ENCODE measurements around the gene IHH. TPM values are rescaled to one million over a fixed set of nuclear protein-coding genes. Genes with fewer than 3 reads are reported as not detected.

Gene IHH
- total RNA-seq, 1 experiment from 2014 or later: 0.07 TPM

GRCh38 chr2:219062081-219062480 is 1.4 kb upstream of the IHH start:
- POLR2A ChIA-PET (ENCODE audit: unreplicated experiment): interaction anchor here (0.6 kb wide), 1 partner anchor 80 kb away, joined by 4 read pairs; no protein-coding TSS in a partner anchor
- ATAC-seq: no peak

GRCh38 chr2:219059725-219060682 is 717 bp downstream of the IHH start:
- Histone ChIP-seq H3K27ac (ENCODE audit: low read length) (no peak overlapping the region), H3K9me3 (ENCODE audit: low read length) (no peaks in the 10 kb centered on the region), H3K9me2 (replicated peaks; ENCODE audit: low read length) (no peaks in the 10 kb centered on the region), H3K4me2 (ENCODE audit: low read length) (peak overlapping the region; percentile 75), H3K4me1 (ENCODE audit: insufficient read depth, low read length) (peaks cover 22% of the 10 kb centered on the region), H2AFZ (ENCODE audit: low read length) (peak overlapping the region; percentile 46; the same call in 1 of the 2 replicates), H3F3A (ENCODE audit: low read length, unreplicated experiment) (no peaks in the 10 kb centered on the region), H3K27me3 (ENCODE audit: low read length) (peaks cover 46% of the 10 kb centered on the region), H3K79me2 (ENCODE audit: low read length) (no peaks in the 10 kb centered on the region), H3K9ac (ENCODE audit: low read length) (no peak overlapping the region), H3K36me3 (ENCODE audit: low read depth, low read length) (no peaks in the 10 kb centered on the region), H3K4me3 (ENCODE audit: low read length) (peak overlapping the region; percentile 58), H4K20me1 (ENCODE audit: low read length) (no peaks in the 10 kb centered on the region)
- ChIA-PET CTCF (interaction anchor here (0.6 to 1.1 kb wide), 3 partner anchors 30 to 66 kb away, joined by 3 to 5 read pairs (median 4); no protein-coding TSS in a partner anchor), POLR2A (ENCODE audit: unreplicated experiment) (no interaction called here)
- BruUV-seq (replicated peaks): no TSS peak
- TF ChIP-seq EZH2 (IDR thresholded peaks at IDR 0.05; ENCODE audit: low read length, unreplicated experiment): peak; percentile 86
- peak; percentile 55; the same call in 1 of the 2 replicates for TF ChIP-seq EZH2phosphoT487 (IDR thresholded peaks at IDR 0.05; ENCODE audit: borderline replicate concordance, low read length)
- TF ChIP-seq CTCF (conservative IDR thresholded peaks at IDR 0.05; ENCODE audit: low read depth, low read length): no peak
- DNase-seq (no peak), ATAC-seq (peak; percentile 8; the same call in 1 of the 2 replicates)
- intact Hi-C loops (cut with micrococcal nuclease): loop anchor here (1.0 to 5.0 kb wide), 2 partner anchors 33 to 95 kb away; no protein-coding TSS in a partner anchor

More at GRCh38 chr2:219062081-219062480, 1.4 kb upstream of the IHH start:
- DNase-seq: no peak
- intact Hi-C loops (cut with micrococcal nuclease): loop anchor here (5.0 kb wide), 1 partner anchor 35 kb away; no protein-coding TSS in a partner anchor
- Histone ChIP-seq H3K4me1 (ENCODE audit: insufficient read depth, low read length) (peaks cover 22% of the 10 kb centered on the region), H3K4me2 (ENCODE audit: low read length) (no peak overlapping the region), H3K27me3 (ENCODE audit: low read length) (peaks cover 46% of the 10 kb centered on the region), H3K79me2 (ENCODE audit: low read length) (no peaks in the 10 kb centered on the region), H3K9ac (ENCODE audit: low read length) (no peak overlapping the region), H3K36me3 (ENCODE audit: low read depth, low read length) (no peaks in the 10 kb centered on the region), H3K9me2 (replicated peaks; ENCODE audit: low read length) (no peaks in the 10 kb centered on the region), H3F3A (ENCODE audit: low read length, unreplicated experiment) (no peaks in the 10 kb centered on the region), H2AFZ (ENCODE audit: low read length) (no peak overlapping the region), H3K9me3 (ENCODE audit: low read length) (no peaks in the 10 kb centered on the region), H3K27ac (ENCODE audit: low read length) (no peak overlapping the region), H3K4me3 (ENCODE audit: low read length) (no peak overlapping the region), H4K20me1 (ENCODE audit: low read length) (no peaks in the 10 kb centered on the region)
- CTCF ChIA-PET: interaction anchor here (1.1 kb wide), 1 partner anchor 58 kb away, joined by 4 read pairs; no protein-coding TSS in a partner anchor
- no TSS peak for BruUV-seq (replicated peaks)
- no peak for TF ChIP-seq EZH2 (IDR thresholded peaks at IDR 0.05; ENCODE audit: low read length, unreplicated experiment)
- no peak for TF ChIP-seq CTCF (conservative IDR thresholded peaks at IDR 0.05; ENCODE audit: low read depth, low read length)
- TF ChIP-seq EZH2phosphoT487 (IDR thresholded peaks at IDR 0.05; ENCODE audit: borderline replicate concordance, low read length): no peak

All from PC-3 (cell line).